DND-41 (cell line): Measurements from ENCODE around the gene A3GALT2.

ENCODE experiments used
- CTCF ChIP-seq: IDR thresholded peaks from 2 replicates; pipeline ENCODE4 v1.5.1; 2012; ENCODE audit warnings: borderline replicate concordance, low read length, moderate library complexity, mild to moderate bottlenecking; ENCODE audit not compliant: poor library complexity, severe bottlenecking; ENCODE audit errors: extremely low read depth
- EZH2 ChIP-seq: IDR thresholded peaks from 3 replicates; pipeline ENCODE4 v1.6.1; 2012; ENCODE audit warnings: borderline replicate concordance, low read depth, mild to moderate bottlenecking, moderate library complexity, low read length, inconsistent platforms; ENCODE audit not compliant: severe bottlenecking

DNA sequence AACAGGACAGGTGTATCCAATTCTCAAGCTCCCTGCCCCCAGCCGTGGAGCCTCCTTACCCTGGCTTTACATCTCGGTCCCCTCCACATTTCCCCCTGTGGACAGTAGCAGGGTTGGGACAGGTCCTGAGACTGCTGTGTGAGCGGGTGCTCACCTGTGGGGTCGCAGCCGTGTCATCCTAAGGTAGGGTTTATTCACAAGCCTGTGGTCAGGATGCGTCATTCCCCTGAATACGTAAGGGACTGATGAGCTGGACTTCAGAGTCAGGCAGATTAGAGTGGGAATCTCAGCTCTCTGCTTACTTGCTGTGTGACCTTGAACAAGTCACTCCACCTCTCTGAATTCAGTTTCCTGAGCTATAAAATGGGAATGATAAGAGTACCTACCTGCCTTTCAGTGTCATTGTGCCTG lies 46.9 kb downstream of the A3GALT2 start:
- TF ChIP-seq CTCF (no peak), EZH2 (no peak)
